ENCODE measurements around the gene ZNF862. TPM values are rescaled to one million over a fixed set of nuclear protein-coding genes. Genes with fewer than 3 reads are reported as not detected.

Gene ZNF862
- total and polyA plus RNA-seq, 9 donors = 11.4 to 29.8 (median 22.7) TPM

DNA sequence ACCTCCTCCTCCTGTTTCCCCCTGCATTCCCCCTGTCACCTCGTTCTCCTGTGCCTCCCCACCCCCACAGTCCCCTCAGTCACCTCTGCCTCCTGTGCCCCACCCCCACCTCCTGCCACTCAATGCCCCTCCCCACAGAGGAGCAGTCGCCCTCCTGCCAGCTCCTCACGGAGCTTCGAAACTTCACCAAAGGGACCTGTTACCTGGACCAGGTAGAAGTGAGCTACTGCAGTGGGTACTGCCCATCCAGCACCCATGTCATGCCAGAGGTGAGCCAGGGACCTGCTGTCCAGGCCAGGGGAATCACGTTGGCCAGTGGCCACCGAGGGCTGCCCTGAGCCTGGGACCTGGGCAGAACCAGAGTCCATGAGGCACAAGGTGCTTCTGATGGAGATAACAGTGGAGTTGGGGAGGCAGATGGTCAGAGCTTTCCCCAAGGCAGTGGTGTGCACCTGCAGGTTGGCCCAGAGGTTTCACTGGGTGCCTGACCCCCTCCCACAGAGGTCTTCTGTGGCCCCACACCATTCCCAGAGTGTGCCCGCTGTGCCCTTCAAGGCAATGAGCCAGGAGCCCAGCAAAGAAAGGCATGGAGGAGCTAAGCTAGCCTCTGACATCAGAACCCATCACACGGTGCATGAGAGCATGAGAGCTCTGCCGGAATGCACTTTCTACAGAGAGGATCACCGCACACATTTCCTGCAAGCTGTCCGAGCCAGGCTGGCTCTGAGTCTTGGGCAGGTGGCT, 7.0 kb upstream of the ZNF862 start:
- WGBS, 3 donors = 51 to 57% (median 55%) methylated on average over 10 to 11 of the region's 11 CpGs
- Histone ChIP-seq H3K36me3 (no peaks in the 10 kb centered on the region), H3K9me3 (no peaks in the 10 kb centered on the region), H3K27me3 (no peaks in the 10 kb centered on the region), H3K4me1 (ENCODE audit: insufficient read depth) (no peaks in the 10 kb centered on the region), H3K27ac (no peak overlapping the region), H3K4me3 (no peak overlapping the region)
- DNase-seq = no peak
- TF ChIP-seq POLR2A (IDR thresholded peaks at IDR 0.05) = no peak
- intact Hi-C loops (cut with DNase I) = no loop called here

DNA sequence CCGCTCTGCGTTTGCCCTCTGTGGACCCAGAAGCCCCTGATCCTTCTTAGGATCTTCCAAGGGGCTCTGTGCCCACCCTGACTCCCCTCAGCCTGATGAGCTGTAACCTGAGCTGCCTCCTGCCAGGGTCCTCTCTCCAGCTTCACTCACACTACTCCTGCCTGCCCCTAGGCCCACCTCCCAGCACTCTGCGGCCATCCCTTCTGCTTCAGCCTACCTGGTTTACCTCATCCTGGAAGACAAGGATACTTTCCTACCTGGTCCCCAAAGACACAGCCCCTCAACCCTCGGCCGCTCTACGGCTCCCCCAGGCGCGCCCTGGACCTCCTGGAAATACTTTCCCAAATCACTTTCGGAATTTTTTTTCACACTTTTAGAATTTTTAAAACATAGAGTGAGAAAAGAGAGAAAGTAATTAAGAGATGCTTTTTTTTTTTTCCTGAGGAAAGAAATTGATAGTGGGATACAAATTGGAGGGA, 6.4 kb upstream of the ZNF862 start:
- DNase-seq = no peak
- intact Hi-C loops (cut with DNase I) = no loop called here
- no peaks in the 10 kb centered on the region for H3K9me3 ChIP-seq
- no peak overlapping the region for H3K4me3 ChIP-seq
- H3K27ac ChIP-seq = no peak overlapping the region
- WGBS, 3 donors = 68 to 75% (median 75%) methylated on average over 9 of the region's 9 CpGs
- TF ChIP-seq POLR2A (IDR thresholded peaks at IDR 0.05) (no peak), EP300 (IDR thresholded peaks at IDR 0.05) (no peak)
- TF ChIP-seq, protein P1, sequence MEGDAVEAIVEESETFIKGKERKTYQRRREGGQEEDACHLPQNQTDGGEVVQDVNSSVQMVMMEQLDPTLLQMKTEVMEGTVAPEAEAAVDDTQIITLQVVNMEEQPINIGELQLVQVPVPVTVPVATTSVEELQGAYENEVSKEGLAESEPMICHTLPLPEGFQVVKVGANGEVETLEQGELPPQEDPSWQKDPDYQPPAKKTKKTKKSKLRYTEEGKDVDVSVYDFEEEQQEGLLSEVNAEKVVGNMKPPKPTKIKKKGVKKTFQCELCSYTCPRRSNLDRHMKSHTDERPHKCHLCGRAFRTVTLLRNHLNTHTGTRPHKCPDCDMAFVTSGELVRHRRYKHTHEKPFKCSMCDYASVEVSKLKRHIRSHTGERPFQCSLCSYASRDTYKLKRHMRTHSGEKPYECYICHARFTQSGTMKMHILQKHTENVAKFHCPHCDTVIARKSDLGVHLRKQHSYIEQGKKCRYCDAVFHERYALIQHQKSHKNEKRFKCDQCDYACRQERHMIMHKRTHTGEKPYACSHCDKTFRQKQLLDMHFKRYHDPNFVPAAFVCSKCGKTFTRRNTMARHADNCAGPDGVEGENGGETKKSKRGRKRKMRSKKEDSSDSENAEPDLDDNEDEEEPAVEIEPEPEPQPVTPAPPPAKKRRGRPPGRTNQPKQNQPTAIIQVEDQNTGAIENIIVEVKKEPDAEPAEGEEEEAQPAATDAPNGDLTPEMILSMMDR (IDR thresholded peaks at IDR 0.05) = no peak
- H3K4me1 ChIP-seq (ENCODE audit: insufficient read depth) = no peaks in the 10 kb centered on the region
- H3K36me3 ChIP-seq = no peaks in the 10 kb centered on the region
- H3K27me3 ChIP-seq = no peaks in the 10 kb centered on the region

DNA sequence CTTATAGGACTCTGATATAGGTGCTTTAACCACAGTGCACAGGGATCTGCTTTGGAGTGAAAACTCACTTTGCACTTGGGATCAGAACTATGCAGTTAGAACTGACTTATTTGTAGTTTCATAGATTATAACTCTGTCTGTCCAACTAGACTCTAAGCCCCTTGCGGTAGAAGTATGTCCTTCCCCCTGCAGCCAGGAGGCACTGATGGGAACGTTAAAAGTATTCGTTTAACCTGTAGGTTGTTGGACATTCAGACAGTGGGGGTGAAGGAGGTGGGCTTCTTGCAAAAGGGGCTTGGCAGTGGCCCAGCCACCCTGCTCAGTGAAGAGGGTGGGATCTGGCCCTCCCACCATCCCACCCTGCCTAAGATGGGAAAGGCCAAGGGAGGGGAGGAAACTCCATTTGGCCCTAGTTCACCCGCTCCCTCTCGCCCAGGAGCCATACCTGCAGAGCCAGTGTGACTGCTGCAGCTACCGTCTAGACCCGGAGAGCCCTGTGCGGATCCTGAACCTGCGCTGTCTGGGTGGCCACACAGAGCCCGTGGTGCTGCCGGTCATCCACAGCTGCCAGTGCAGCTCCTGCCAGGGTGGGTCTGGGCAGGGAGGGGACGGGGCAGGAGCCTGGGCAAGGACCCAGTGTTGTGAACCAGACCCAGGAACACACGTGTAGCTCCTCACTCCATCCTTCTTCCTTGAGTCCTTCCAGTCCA, 5.7 kb upstream of the ZNF862 start:
- no peaks in the 10 kb centered on the region for H3K27me3 ChIP-seq
- no peak overlapping the region for H3K4me3 ChIP-seq
- H3K36me3 ChIP-seq = no peaks in the 10 kb centered on the region
- TF ChIP-seq POLR2A (IDR thresholded peaks at IDR 0.05) (no peak), EP300 (IDR thresholded peaks at IDR 0.05) (no peak)
- TF ChIP-seq, protein P1 (IDR thresholded peaks at IDR 0.05) = no peak
- no peak for DNase-seq
- 64 to 69% (median 68%) methylated on average over 13 of the region's 13 CpGs for WGBS, 3 donors
- H3K4me1 ChIP-seq (ENCODE audit: insufficient read depth) = no peaks in the 10 kb centered on the region
- H3K27ac ChIP-seq = no peak overlapping the region
- H3K9me3 ChIP-seq = no peaks in the 10 kb centered on the region
- intact Hi-C loops (cut with DNase I) = no loop called here

DNA sequence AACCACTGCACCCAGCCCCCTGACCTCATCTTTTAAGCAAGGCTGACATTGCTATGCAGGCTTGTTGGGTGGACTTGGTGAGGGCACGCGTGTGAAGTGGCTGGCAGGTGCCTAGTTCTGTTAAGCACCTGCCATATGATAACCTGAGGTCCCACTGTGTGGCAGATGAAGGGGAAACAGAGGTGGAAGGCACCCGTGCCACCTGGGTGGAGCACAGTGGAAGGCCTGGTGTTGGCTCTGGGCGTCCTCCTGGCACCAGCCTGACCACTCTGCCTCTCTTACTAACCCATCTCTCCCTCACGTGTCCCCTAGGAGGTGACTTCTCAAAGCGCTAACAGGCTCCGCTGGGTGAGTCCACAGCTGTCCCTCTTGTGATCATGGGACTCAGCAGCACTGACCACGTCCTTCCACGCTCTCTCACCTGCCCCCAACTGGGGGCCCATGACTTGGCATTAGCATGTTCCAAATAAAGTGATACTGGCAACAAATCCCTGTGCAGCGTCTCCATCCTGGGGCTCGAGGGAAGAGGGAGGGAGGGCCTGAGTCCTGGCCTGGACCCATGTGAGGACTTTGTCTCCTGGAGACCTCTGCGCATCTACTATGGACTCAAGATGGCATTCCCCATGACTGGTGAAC, 4.6 kb upstream of the ZNF862 start:
- no peaks in the 10 kb centered on the region for H3K27me3 ChIP-seq
- no peaks in the 10 kb centered on the region for H3K9me3 ChIP-seq
- H3K27ac ChIP-seq = no peak overlapping the region
- no peak for DNase-seq
- 81 to 86% (median 83%) methylated on average over 12 of the region's 12 CpGs for WGBS, 3 donors
- H3K4me3 ChIP-seq = no peak overlapping the region
- H3K4me1 ChIP-seq (ENCODE audit: insufficient read depth) = no peaks in the 10 kb centered on the region
- no peak for TF ChIP-seq POLR2A (IDR thresholded peaks at IDR 0.05)
- TF ChIP-seq, protein P1 (IDR thresholded peaks at IDR 0.05) = no peak
- no peak for TF ChIP-seq EP300 (IDR thresholded peaks at IDR 0.05)
- intact Hi-C loops (cut with DNase I) = no loop called here
- H3K36me3 ChIP-seq = no peaks in the 10 kb centered on the region
